Adrenal gland (tissue), 12 donors: ENCODE results near the gene TBCEL. TPM values are rescaled to one million over a fixed set of nuclear protein-coding genes. Genes with fewer than 3 reads are reported as not detected.

Experiments used
- DNase-seq, 7 donors: peaks; one replicate each; pipeline ENCODE4 v3.0.0-alpha.2; 2019 to 2020
- H3K27ac ChIP-seq, 5 donors: fragments of 200-600 bp; sonication (generic) in 4 of 5; 1 replicate in 3 of 5; 2 replicates in 2 of 5; pipeline versions ENCODE4 v1.5.1 to v1.8.0; 2016 to 2020; ENCODE audit warnings: mild to moderate bottlenecking in 1 of 5
- H3K27me3 ChIP-seq: fragments of 200-600 bp; 2 replicates; pipeline ENCODE4 v1.8.0; 2021
- H3K36me3 ChIP-seq, 2 donors: fragments of 200-600 bp; replicated peaks in 1 of 2; 1 replicate in 1 of 2; 2 replicates in 1 of 2; pipeline versions ENCODE4 v1.5.1 to v1.8.0; 2018 to 2022
- H3K4me1 ChIP-seq, 2 donors: fragments of 200-600 bp; replicated peaks in 1 of 2; 1 replicate in 1 of 2; 2 replicates in 1 of 2; pipeline versions ENCODE4 v1.5.1 to v1.8.0; 2018 to 2021
- H3K4me3 ChIP-seq, 4 donors: fragments of 200-600 bp; sonication (generic) in 3 of 4; one replicate each; pipeline ENCODE4 v1.5.1; 2016 to 2018
- H3K9me3 ChIP-seq, 3 donors: fragments of 200-600 bp; sonication (generic) in 1 of 3; replicated peaks in 1 of 3; 1 replicate in 2 of 3; 2 replicates in 1 of 3; pipeline versions ENCODE4 v1.5.1 to v1.8.0; 2016 to 2021
- POLR2A ChIP-seq, 2 donors: fragments of 450-650 bp; IDR thresholded peaks; one replicate each; pipeline ENCODE4 v1.6.1; 2017; ENCODE audit warnings: antibody characterized with exemption in 2 of 2, mild to moderate bottlenecking in 2 of 2, moderate library complexity in 1 of 2
- WGBS, 4 donors: extraction: QIAGEN DNeasy Blood & Tissue Kit in 2 of 4; methylation state at CpG; one replicate each; pipeline versions ENCODE4 v1.1.5 to v1.1.7; 2013 to 2017; 5-methylcytosine and 5-hydroxymethylcytosine counted together
- intact Hi-C, 2 donors: fragments of 100-400 bp; cut with DNase I; formaldehyde crosslinking; loops; one replicate each; pipeline versions ENCODE4 v1.14.1 to v1.15.0; 2022 to 2023
- polyA plus RNA-seq, 3 donors: library from polyadenylated mRNA; stranded (reverse); fragments of 200-250 nt in 2 of 3; fragments of 350-450 nt in 1 of 3; fragmentation: Illumina TruSeq in 1 of 3; extraction: RNeasy Lipid Tissue Mini Kit (QIAGEN cat#74804) in 1 of 3; gene quantifications; one replicate each; pipeline ENCODE4 v1.2.3, GENCODE V29; 2013 to 2014
- total RNA-seq, 9 donors: library from RNA; depleted of rRNA in 4 of 9; stranded (reverse); fragments of >200 nt in 4 of 9; fragments of 120-200 nt in 1 of 9; fragmentation: NEBNext Ultra II Directional in 1 of 9; extraction: Animal tissue kit (Norgen Biotek cat#: 25700) in 1 of 9; gene quantifications; one replicate each; pipeline versions ENCODE4 v1.1.0 to v1.2.4, GENCODE V29; 2013 to 2023
- TF ChIP-seq, protein P1 (sequence below), 6 experiments: fragments of 450-650 bp in 4 of 6; fragments of 200-600 bp in 2 of 6; sonication (generic) in 1 of 6; IDR thresholded peaks; 1 replicate in 5 of 6; 2 replicates in 1 of 6; pipeline versions ENCODE4 v1.5.1 to v1.8.0; 2016 to 2021; ENCODE audit warnings: antibody characterized with exemption in 6 of 6, mild to moderate bottlenecking in 2 of 6, moderate library complexity in 1 of 6
- donor health status: healthy with polysubstance abuse.
- donor health status: Bipolar disorder and iron deficiency.
- donor health status: DM: yes; HTN: yes; CAD: no.
- donor health status: DM: no; HTN: no; CAD: no.
- donor health status: DM: no; HTN: no; CAD: no.
- donor health status: DM: yes; HTN: yes; CAD: no.

The TBCEL gene
- total and polyA plus RNA-seq, 12 donors: 4.0 to 32.2 (median 20.9) TPM

DNA sequence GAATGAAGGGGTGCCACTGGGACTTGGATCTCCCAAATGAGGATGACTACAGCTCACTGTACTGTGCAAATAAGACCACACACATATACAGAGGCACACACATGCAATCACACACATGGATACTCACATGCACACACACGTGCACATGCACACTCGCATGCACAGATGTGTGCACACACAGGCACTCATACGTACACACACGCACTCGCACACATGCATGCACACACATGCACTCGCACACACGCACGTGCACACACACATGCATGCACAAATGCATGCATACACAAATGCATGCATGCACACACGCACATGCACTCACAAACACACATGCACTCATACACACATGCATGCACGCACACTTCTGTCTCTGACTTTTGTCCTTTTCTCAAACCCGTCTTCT is 113.1 kb downstream of the TBCEL start:
- no peaks in the 10 kb centered on the region for H3K9me3 ChIP-seq
- intact Hi-C loops: no loop called here
- no peaks in the 10 kb centered on the region for H3K4me1 ChIP-seq
- WGBS, 4 donors: 86 to 95% (median 89%) methylated on average over 11 of the region's 11 CpGs
- TF ChIP-seq, protein P1, sequence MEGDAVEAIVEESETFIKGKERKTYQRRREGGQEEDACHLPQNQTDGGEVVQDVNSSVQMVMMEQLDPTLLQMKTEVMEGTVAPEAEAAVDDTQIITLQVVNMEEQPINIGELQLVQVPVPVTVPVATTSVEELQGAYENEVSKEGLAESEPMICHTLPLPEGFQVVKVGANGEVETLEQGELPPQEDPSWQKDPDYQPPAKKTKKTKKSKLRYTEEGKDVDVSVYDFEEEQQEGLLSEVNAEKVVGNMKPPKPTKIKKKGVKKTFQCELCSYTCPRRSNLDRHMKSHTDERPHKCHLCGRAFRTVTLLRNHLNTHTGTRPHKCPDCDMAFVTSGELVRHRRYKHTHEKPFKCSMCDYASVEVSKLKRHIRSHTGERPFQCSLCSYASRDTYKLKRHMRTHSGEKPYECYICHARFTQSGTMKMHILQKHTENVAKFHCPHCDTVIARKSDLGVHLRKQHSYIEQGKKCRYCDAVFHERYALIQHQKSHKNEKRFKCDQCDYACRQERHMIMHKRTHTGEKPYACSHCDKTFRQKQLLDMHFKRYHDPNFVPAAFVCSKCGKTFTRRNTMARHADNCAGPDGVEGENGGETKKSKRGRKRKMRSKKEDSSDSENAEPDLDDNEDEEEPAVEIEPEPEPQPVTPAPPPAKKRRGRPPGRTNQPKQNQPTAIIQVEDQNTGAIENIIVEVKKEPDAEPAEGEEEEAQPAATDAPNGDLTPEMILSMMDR (IDR thresholded peaks at IDR 0.05): no peak
- no peak for TF ChIP-seq POLR2A (IDR thresholded peaks at IDR 0.05)
- no peak overlapping the region for H3K27ac ChIP-seq
- no peaks in the 10 kb centered on the region for H3K36me3 ChIP-seq
- no peak overlapping the region for H3K4me3 ChIP-seq
- no peaks in the 10 kb centered on the region for H3K27me3 ChIP-seq
- no peak for DNase-seq

DNA sequence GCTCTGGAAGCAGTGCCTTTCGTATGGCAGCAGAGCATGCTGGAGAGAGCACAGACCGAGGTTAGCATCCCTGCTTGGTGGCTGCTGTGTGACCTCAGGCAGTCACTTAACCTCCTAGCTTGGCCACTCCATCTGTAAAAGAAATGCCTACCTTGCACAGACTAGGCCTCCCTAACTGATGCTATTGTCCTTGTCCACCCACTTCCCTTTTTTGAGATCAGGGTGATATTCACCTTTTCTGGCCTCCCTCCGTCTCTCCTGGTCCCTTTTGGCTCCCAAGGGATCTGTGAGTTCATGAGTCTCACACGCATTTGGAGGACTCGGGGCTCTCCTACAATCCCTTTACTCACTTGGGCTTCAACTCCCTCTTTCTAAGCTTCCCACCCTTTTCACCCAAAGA is 114.4 kb downstream of the TBCEL start:
- no peak for TF ChIP-seq POLR2A (IDR thresholded peaks at IDR 0.05)
- TF ChIP-seq, protein P1 (IDR thresholded peaks at IDR 0.05): no peak
- 90 to 96% (median 94%) methylated on average over 5 of the region's 5 CpGs for WGBS, 4 donors
- Histone ChIP-seq H3K4me3 (no peak overlapping the region), H3K9me3 (no peaks in the 10 kb centered on the region), H3K4me1 (no peaks in the 10 kb centered on the region), H3K27me3 (no peaks in the 10 kb centered on the region), H3K36me3 (no peaks in the 10 kb centered on the region), H3K27ac (no peak overlapping the region)
- DNase-seq: no peak
- intact Hi-C loops: no loop called here

DNA sequence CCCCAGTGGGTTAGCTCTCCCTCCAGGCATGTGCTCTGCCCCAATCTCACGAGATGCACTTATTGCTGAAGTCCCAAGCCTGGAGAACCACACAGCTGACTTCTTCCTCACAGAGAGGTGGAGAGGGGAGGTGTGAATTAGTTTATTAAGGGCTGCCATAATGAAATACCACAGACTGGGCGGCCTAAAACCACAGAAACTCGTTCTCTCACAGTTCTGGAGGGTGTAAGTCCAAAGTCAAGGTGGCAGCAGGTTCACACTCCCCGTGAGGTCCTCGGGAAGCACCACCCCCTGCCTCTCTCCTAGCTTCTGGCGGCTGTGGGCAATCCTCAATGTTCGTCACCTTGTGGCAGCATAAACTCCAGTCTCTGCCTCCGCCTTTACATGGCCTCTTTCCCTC is 116.5 kb downstream of the TBCEL start:
- H3K27ac ChIP-seq: no peak overlapping the region
- H3K4me1 ChIP-seq: no peaks in the 10 kb centered on the region
- no peak for DNase-seq
- WGBS, 4 donors: 65 to 84% (median 78%) methylated on average over 7 to 8 of the region's 8 CpGs
- H3K4me3 ChIP-seq: no peak overlapping the region
- no peaks in the 10 kb centered on the region for H3K36me3 ChIP-seq
- TF ChIP-seq, protein P1 (IDR thresholded peaks at IDR 0.05): no peak
- TF ChIP-seq POLR2A (IDR thresholded peaks at IDR 0.05): no peak
- intact Hi-C loops: no loop called here
- H3K27me3 ChIP-seq: no peaks in the 10 kb centered on the region
- H3K9me3 ChIP-seq: no peaks in the 10 kb centered on the region

Other genes starting within 250 kb of the TBCEL start
- 1 to 10 TPM in 7 of 9 donors, under 1 TPM in 2; 0.58 to 5.9 (median 1.3) TPM for gene TECTA, start 77.1 kb downstream of the TBCEL start, total RNA-seq
- 1 to 10 TPM in 2 of 3 donors, under 1 TPM in 1; 0.95 to 2.6 (median 1.4) TPM for gene TECTA, start 77.1 kb downstream of the TBCEL start, polyA plus RNA-seq